Measurements from ENCODE around the gene MYH6. TPM values are rescaled to one million over a fixed set of nuclear protein-coding genes. Genes with fewer than 3 reads are reported as not detected.

MYH6 gene
- polyA plus RNA-seq, 3 donors: not detected

DNA sequence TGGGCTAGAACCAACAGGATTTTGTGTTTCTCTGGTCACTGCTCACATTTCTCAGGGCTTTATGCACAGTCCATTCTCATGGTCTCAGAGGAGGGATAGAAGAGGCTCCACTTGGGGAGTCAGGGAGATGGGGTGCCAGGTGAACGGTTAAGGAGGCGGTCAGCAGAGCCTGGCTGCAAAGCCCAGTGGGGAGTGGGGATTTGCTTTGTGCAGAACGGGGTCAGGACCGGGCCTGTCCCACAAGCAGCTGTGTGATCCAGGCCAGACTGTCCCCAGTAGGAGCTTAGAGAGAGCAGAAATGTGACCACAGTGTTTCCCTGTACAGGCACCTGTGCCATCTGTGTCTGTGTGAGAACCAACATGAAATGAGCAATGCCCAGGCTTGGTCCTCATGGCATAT lies 27.1 kb downstream of the MYH6 start:
- no peaks in the 10 kb centered on the region for H3K4me1 Mint-ChIP-seq
- Histone ChIP-seq H3K36me3 (replicated peaks in 1 of 2; ENCODE audit: control insufficient read depth in 1 of 2, insufficient read depth in 2 of 2, low read length in 2 of 2) (no peaks in the 10 kb centered on the region), H3K79me2 (ENCODE audit: insufficient read depth, low read length) (no peaks in the 10 kb centered on the region), H2AFZ (ENCODE audit: insufficient read depth, low read depth, low read length, poor library complexity, severe bottlenecking) (no peak overlapping the region), H3K4me2 (replicated peaks; ENCODE audit: extremely low read depth, low read length, poor library complexity, severe bottlenecking) (no peak overlapping the region), H3K4me3 (replicated peaks in 1 of 3; ENCODE audit: low read depth in 2 of 3, low read length in 3 of 3) (no peak overlapping the region), H3K9ac (ENCODE audit: insufficient read depth, low read length, poor library complexity, severe bottlenecking) (no peak overlapping the region), H3K4me1 (ENCODE audit: control insufficient read depth in 1 of 2, insufficient read depth in 2 of 2, low read length in 2 of 2) (no peaks in the 10 kb centered on the region), H4K20me1 (ENCODE audit: insufficient read depth, low read length) (no peaks in the 10 kb centered on the region), H3K9me3 (replicated peaks in 1 of 2; ENCODE audit: control insufficient read depth in 1 of 2, insufficient read depth in 1 of 2, low read length in 2 of 2) (no peaks in the 10 kb centered on the region), H3K27ac (ENCODE audit: low read depth in 1 of 2, low read length in 2 of 2) (no peak overlapping the region), H3K27me3 (ENCODE audit: control insufficient read depth in 2 of 2, insufficient read depth in 2 of 2, low read length in 2 of 2) (no peaks in the 10 kb centered on the region)
- no peaks in the 10 kb centered on the region for H3K36me3 Mint-ChIP-seq
- peak overlapping the region in 1 of 2 donors; percentile 0 for H3K4me3 Mint-ChIP-seq
- peak overlapping the region in 1 of 7 donors; percentile 80 for H3K27ac Mint-ChIP-seq
- no peak for DNase-seq
- H3K9me3 Mint-ChIP-seq: peaks cover 0 to 1% (median 0%) of the 10 kb centered on the region in 7 donors
- peaks cover 3 to 13% (median 10%) of the 10 kb centered on the region in 3 donors for H3K27me3 Mint-ChIP-seq (ENCODE audit: low read depth in 3 of 3)
- intact Hi-C loops (cut with micrococcal nuclease): loop anchor here in 1 of 2 donors (1.0 kb wide), 1 partner anchor 116 kb away; no protein-coding TSS in a partner anchor
- WGBS (ENCODE audit: insufficient coverage): 98% methylated on average over 3 of the region's 4 CpGs
- TF ChIP-seq, protein P1, sequence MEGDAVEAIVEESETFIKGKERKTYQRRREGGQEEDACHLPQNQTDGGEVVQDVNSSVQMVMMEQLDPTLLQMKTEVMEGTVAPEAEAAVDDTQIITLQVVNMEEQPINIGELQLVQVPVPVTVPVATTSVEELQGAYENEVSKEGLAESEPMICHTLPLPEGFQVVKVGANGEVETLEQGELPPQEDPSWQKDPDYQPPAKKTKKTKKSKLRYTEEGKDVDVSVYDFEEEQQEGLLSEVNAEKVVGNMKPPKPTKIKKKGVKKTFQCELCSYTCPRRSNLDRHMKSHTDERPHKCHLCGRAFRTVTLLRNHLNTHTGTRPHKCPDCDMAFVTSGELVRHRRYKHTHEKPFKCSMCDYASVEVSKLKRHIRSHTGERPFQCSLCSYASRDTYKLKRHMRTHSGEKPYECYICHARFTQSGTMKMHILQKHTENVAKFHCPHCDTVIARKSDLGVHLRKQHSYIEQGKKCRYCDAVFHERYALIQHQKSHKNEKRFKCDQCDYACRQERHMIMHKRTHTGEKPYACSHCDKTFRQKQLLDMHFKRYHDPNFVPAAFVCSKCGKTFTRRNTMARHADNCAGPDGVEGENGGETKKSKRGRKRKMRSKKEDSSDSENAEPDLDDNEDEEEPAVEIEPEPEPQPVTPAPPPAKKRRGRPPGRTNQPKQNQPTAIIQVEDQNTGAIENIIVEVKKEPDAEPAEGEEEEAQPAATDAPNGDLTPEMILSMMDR (IDR thresholded peaks at IDR 0.05): no peak

- no peak overlapping the region for H3K9ac ChIP-seq (ENCODE audit: insufficient read depth, low read length, poor library complexity, severe bottlenecking)
- H3K79me2 ChIP-seq (ENCODE audit: insufficient read depth, low read length): no peaks in the 10 kb centered on the region
- Mint-ChIP-seq H3K4me3 (no peak overlapping the region), H3K9me3 (peaks cover 0 to 1% (median 0%) of the 10 kb centered on the region in 7 donors), H3K27me3 (ENCODE audit: low read depth in 3 of 3) (peaks cover 3 to 13% (median 10%) of the 10 kb centered on the region in 3 donors), H3K27ac (peak overlapping the region in 1 of 7 donors; percentile 80), H3K4me1 (no peaks in the 10 kb centered on the region), H3K36me3 (no peaks in the 10 kb centered on the region)
- H4K20me1 ChIP-seq (ENCODE audit: insufficient read depth, low read length): no peaks in the 10 kb centered on the region
- H3K9me3 ChIP-seq (replicated peaks in 1 of 2; ENCODE audit: control insufficient read depth in 1 of 2, insufficient read depth in 1 of 2, low read length in 2 of 2): no peaks in the 10 kb centered on the region
- H3K27ac ChIP-seq (ENCODE audit: low read depth in 1 of 2, low read length in 2 of 2): no peak overlapping the region
- TF ChIP-seq, protein P1 (IDR thresholded peaks at IDR 0.05): peak; percentile 54
- no peaks in the 10 kb centered on the region for H3K4me1 ChIP-seq (ENCODE audit: control insufficient read depth in 1 of 2, insufficient read depth in 2 of 2, low read length in 2 of 2)
- H3K4me2 ChIP-seq (replicated peaks; ENCODE audit: extremely low read depth, low read length, poor library complexity, severe bottlenecking): no peak overlapping the region
- no peaks in the 10 kb centered on the region for H3K36me3 ChIP-seq (replicated peaks in 1 of 2; ENCODE audit: control insufficient read depth in 1 of 2, insufficient read depth in 2 of 2, low read length in 2 of 2)
- intact Hi-C loops (cut with micrococcal nuclease): loop anchor here in 1 of 2 donors (1.0 kb wide), 1 partner anchor 115 kb away; no protein-coding TSS in a partner anchor
- 94% methylated on average over 13 of the region's 16 CpGs for WGBS (ENCODE audit: insufficient coverage)
- H3K4me3 ChIP-seq (replicated peaks in 1 of 3; ENCODE audit: low read depth in 2 of 3, low read length in 3 of 3): no peak overlapping the region
- no peak for DNase-seq
- no peak overlapping the region for H2AFZ ChIP-seq (ENCODE audit: insufficient read depth, low read depth, low read length, poor library complexity, severe bottlenecking)
- no peaks in the 10 kb centered on the region for H3K27me3 ChIP-seq (ENCODE audit: control insufficient read depth in 2 of 2, insufficient read depth in 2 of 2, low read length in 2 of 2)
These were observed 27.7 kb downstream of the MYH6 start for GRCh38 chr14:23380197-23380914.
